SJCRH30 (cell line): ENCODE measurements around the gene TIMM10. TPM values are rescaled to one million over a fixed set of nuclear protein-coding genes. Genes with fewer than 3 reads are reported as not detected.
"Not testable (repeated sequence)": the region's sequence is repeated elsewhere in the genome, so short reads cannot be mapped to it uniquely, and the experiment has no call there.

Experiments used
- DNase-seq, 2 experiments: peaks; one replicate each; pipeline ENCODE4 v3.0.0-alpha.2; 2015 to 2020
- H3K27ac ChIP-seq: fragments of 250-450 bp; sonication (Bioruptor Pico); 2 replicates; pipeline ENCODE4 v1.5.1; 2020; ENCODE audit warnings: mild to moderate bottlenecking, moderate library complexity
- H3K27me3 ChIP-seq: fragments of 250-450 bp; sonication (Bioruptor Pico); 2 replicates; pipeline ENCODE4 v1.5.1; 2020; ENCODE audit warnings: mild to moderate bottlenecking, moderate library complexity
- H3K36me3 ChIP-seq: fragments of 250-450 bp; sonication (Bioruptor Pico); 2 replicates; pipeline ENCODE4 v1.5.1; 2020; ENCODE audit warnings: mild to moderate bottlenecking, moderate library complexity
- H3K4me1 ChIP-seq: fragments of 250-450 bp; sonication (Bioruptor Pico); 2 replicates; pipeline ENCODE4 v1.5.1; 2020; ENCODE audit warnings: mild to moderate bottlenecking, moderate library complexity
- H3K4me3 ChIP-seq: fragments of 250-450 bp; sonication (Bioruptor Pico); 2 replicates; pipeline ENCODE4 v1.5.1; 2020; ENCODE audit warnings: mild to moderate bottlenecking, moderate library complexity
- H3K9me3 ChIP-seq: fragments of 250-450 bp; sonication (Bioruptor Pico); replicated peaks from 2 replicates; pipeline ENCODE4 v1.5.1; 2020; ENCODE audit warnings: mild to moderate bottlenecking, moderate library complexity
- total RNA-seq: library from RNA; depleted of rRNA; stranded (reverse); fragments of >200 nt; shearing (Covaris generic); gene quantifications from 2 replicates; pipeline ENCODE4 v1.2.3, GENCODE V29; 2014

The TIMM10 gene
- total RNA-seq, 1 experiment from 2014 or later = 93.2 TPM

GRCh38 chr11:57549983-57550382 lies 19.4 kb upstream of the TIMM10 start:
- Histone ChIP-seq H3K27me3 (no peaks in the 10 kb centered on the region), H3K27ac (no peak overlapping the region), H3K4me1 (peaks cover 11% of the 10 kb centered on the region), H3K4me3 (no peak overlapping the region), H3K36me3 (no peaks in the 10 kb centered on the region), H3K9me3 (no peaks in the 10 kb centered on the region)
- DNase-seq = no peak

DNA sequence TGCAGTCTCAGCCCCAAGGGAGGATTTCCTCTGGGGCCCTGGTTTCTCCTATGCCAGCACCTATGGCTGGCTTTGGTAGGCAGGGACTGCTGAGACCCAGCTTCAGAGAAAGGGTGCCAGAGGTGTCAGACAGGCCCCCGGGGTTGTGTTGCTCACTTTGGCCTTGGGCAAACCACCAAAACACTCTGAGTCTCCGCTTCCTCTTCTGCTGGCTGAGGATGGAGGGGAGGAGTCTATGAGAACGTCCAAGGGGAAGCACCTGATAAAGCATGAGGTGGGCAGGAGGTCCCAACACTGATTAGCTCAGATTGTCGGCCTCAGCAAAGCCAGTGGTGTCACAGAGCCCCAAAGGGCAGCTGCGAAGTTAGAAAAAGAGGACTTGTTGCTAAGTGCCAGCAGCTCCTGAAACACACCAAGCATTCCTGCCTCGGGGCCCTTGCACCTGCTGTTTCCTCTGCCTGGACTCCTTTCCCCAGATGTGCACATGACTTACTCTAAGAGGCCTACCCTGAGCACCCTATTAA lies 17.4 kb upstream of the TIMM10 start:
- DNase-seq = peak in 1 of 2 experiments; percentile 31
- Histone ChIP-seq H3K9me3 (no peaks in the 10 kb centered on the region), H3K4me1 (peaks cover 10% of the 10 kb centered on the region), H3K27ac (no peak overlapping the region), H3K36me3 (no peaks in the 10 kb centered on the region), H3K4me3 (no peak overlapping the region), H3K27me3 (no peaks in the 10 kb centered on the region)

- H3K27me3 ChIP-seq = no peaks in the 10 kb centered on the region
- no peaks in the 10 kb centered on the region for H3K36me3 ChIP-seq
- H3K4me3 ChIP-seq = no peak overlapping the region
- peaks cover 7% of the 10 kb centered on the region for H3K4me1 ChIP-seq
- no peak overlapping the region for H3K27ac ChIP-seq
- H3K9me3 ChIP-seq = no peaks in the 10 kb centered on the region
- DNase-seq = peak; percentile 61 to 69
Observed at GRCh38 chr11:57546869-57547475, 16.4 kb upstream of the TIMM10 start.

DNA sequence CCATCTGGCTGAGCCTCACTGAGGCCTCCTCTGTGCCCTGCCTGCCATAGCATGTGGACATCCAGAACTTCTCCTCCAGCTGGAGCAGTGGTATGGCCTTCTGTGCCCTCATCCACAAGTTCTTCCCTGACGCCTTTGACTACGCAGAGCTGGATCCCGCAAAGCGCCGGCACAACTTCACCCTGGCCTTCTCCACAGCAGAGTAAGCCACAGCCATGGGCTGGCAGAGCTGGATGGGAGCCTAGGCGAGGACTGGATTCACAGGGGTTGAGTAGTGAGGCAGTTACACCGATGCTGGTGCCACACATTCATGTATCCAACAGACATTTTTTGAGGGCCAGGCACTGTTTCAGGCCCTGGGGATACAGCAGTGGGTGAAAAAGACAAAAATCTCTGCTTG lies 15.9 kb upstream of the TIMM10 start:
- Histone ChIP-seq H3K4me3 (no peak overlapping the region), H3K36me3 (no peaks in the 10 kb centered on the region), H3K9me3 (no peaks in the 10 kb centered on the region), H3K27ac (no peak overlapping the region), H3K4me1 (peaks cover 12% of the 10 kb centered on the region), H3K27me3 (no peaks in the 10 kb centered on the region)
- no peak for DNase-seq

DNA sequence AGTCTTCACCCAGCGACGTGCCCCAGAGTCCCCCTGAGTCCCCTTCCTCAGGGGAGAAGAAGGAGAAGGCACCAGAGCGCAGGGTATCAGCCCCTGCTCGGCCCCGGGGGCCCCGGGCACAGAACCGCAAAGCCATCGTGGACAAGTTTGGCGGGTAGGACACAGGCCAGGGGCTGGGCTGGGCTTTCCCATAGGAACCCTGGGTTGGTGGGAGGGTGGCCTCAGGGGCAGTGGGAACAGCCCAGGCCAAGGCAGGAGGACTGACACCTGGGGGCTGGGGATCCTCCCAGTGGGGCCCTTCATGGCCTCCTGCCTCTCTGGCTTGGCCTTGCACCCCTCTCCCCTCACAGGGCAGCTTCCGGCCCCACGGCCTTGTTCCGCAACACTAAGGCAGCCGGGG lies 15.3 kb upstream of the TIMM10 start:
- no peak for DNase-seq
- H3K9me3 ChIP-seq = no peaks in the 10 kb centered on the region
- peaks cover 18% of the 10 kb centered on the region for H3K4me1 ChIP-seq
- no peaks in the 10 kb centered on the region for H3K27me3 ChIP-seq
- H3K36me3 ChIP-seq = no peaks in the 10 kb centered on the region
- H3K4me3 ChIP-seq = no peak overlapping the region
- no peak overlapping the region for H3K27ac ChIP-seq

- H3K9me3 ChIP-seq = no peaks in the 10 kb centered on the region
- DNase-seq = no peak
- no peaks in the 10 kb centered on the region for H3K36me3 ChIP-seq
- no peak overlapping the region for H3K4me3 ChIP-seq
- no peaks in the 10 kb centered on the region for H3K27me3 ChIP-seq
- no peak overlapping the region for H3K27ac ChIP-seq
- peaks cover 27% of the 10 kb centered on the region for H3K4me1 ChIP-seq
Observed at GRCh38 chr11:57544566-57544965, 14.0 kb upstream of the TIMM10 start.

DNA sequence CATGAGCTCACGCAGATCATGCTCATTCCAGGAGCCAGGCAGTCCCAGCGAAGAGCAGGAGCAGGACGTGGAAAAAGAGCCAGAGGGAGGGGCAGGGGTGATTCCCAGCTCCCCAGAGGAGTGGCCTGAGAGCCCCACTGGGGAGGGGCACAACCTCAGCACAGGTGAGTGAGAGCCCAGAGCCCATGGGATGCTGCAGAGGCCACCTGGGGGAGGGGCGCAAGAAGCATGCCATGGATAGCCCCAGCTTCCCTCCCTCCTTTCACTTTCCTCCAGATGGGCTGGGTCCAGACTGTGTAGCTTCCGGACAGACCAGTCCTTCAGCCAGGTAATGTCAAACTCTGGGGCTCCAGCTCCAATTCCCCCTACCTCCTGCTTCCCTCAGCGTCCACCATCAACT lies 13.0 kb upstream of the TIMM10 start:
- no peak for DNase-seq
- H3K27me3 ChIP-seq = no peaks in the 10 kb centered on the region
- H3K9me3 ChIP-seq = no peaks in the 10 kb centered on the region
- H3K27ac ChIP-seq = no peak overlapping the region
- H3K4me3 ChIP-seq = no peak overlapping the region
- H3K36me3 ChIP-seq = no peaks in the 10 kb centered on the region
- peaks cover 31% of the 10 kb centered on the region for H3K4me1 ChIP-seq

DNA sequence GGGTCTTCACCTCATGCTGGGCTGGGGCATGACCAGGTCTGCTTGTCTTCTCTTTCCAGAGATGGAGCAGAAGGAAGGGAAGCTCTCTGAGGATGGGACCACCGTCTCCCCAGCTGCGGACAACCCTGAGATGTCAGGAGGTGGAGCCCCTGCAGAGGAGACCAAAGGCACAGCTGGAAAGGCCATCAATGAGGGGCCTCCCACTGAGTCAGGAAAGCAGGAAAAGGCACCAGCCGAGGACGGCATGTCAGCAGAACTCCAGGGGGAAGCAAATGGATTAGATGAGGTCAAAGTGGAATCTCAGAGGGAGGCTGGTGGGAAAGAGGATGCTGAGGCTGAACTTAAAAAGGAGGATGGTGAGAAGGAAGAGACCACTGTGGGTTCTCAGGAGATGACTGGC lies 12.0 kb upstream of the TIMM10 start:
- Histone ChIP-seq H3K36me3 (no peaks in the 10 kb centered on the region), H3K4me1 (peaks cover 34% of the 10 kb centered on the region), H3K4me3 (no peak overlapping the region), H3K27ac (no peak overlapping the region), H3K9me3 (no peaks in the 10 kb centered on the region), H3K27me3 (no peaks in the 10 kb centered on the region)
- DNase-seq = no peak

DNA sequence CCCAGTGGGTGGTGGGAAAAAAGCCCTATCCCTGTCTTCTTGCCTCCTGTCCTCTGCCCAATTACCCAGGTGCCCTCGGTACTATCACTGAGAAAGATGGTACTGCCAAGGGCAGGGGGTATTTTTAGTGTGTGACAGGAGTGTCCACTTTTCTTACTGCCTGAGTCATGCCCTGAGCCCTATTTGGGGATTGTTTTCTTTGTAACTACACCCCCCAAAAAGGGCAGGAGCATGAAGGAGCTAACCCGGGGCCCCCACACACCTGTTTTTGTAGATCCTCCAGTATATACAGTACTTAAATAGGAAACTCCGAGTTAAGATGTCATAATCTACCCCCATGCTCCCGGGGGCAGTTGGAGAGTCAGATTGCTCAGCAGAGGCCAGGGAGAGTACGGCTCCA lies 10.6 kb upstream of the TIMM10 start:
- peak; percentile 77 to 83 for DNase-seq
- H3K27me3 ChIP-seq = no peaks in the 10 kb centered on the region
- H3K9me3 ChIP-seq = no peaks in the 10 kb centered on the region
- no peak overlapping the region for H3K4me3 ChIP-seq
- peaks cover 43% of the 10 kb centered on the region for H3K4me1 ChIP-seq
- no peaks in the 10 kb centered on the region for H3K36me3 ChIP-seq
- H3K27ac ChIP-seq = peak overlapping the region; percentile 25

GRCh38 chr11:57539342-57539741 lies 8.8 kb upstream of the TIMM10 start:
- Histone ChIP-seq H3K27ac (no peak overlapping the region), H3K27me3 (no peaks in the 10 kb centered on the region), H3K4me1 (peaks cover 43% of the 10 kb centered on the region), H3K9me3 (no peaks in the 10 kb centered on the region), H3K36me3 (no peaks in the 10 kb centered on the region), H3K4me3 (no peak overlapping the region)
- no peak for DNase-seq

- Histone ChIP-seq H3K4me3 (peak within 1 kb of the TSS; percentile 18), H3K27ac (peak within 1 kb of the TSS; percentile 58), H3K9me3 (no peaks in the 10 kb centered on the region), H3K4me1 (peaks cover 43% of the 10 kb centered on the region), H3K27me3 (no peaks in the 10 kb centered on the region), H3K36me3 (no peaks in the 10 kb centered on the region)
- DNase-seq = peak; percentile 78 to 85
Observed at GRCh38 chr11:57536947-57537619, 6.5 kb upstream of the TIMM10 start, which contains the start of gene SMTNL1. TSS of gene SMTNL1 (plus strand) at chr11:57537595. CDS start at chr11:57542643, 5,048 bp downstream.

DNA sequence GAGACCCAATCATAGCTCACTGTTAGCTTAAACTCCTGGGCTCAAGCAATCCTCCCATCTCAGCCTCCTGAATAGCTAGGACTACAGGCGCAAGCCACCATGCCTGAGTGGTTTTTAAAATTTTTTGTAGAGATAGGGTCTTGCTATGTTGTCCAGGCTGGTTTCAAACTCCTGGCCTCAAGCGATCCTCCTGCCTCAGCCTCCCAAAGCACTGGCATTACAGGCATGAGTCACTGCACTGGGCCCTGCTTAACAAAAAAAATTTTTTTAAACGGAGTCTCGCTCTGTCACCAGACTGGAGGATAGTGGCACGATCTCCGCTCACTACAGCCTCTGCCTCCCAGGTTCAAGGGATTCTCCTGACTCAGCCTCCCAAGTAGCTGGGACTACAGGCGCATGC lies 3.9 kb upstream of the TIMM10 start:
- H3K27ac ChIP-seq, H3K36me3 ChIP-seq, H3K4me3 ChIP-seq, H3K27me3 ChIP-seq, H3K9me3 ChIP-seq, DNase-seq: not testable (repeated sequence)
- peaks cover 25% of the 10 kb centered on the region for H3K4me1 ChIP-seq

- H3K36me3 ChIP-seq = peaks cover 7% of the 10 kb centered on the region; the same call in 1 of the 2 replicates
- H3K9me3 ChIP-seq = no peaks in the 10 kb centered on the region
- peak overlapping the region; percentile 65 for H3K27ac ChIP-seq
- H3K4me1 ChIP-seq = peaks cover 5% of the 10 kb centered on the region
- no peak for DNase-seq
- no peaks in the 10 kb centered on the region for H3K27me3 ChIP-seq
- H3K4me3 ChIP-seq = peak overlapping the region; percentile 80
Observed at GRCh38 chr11:57530215-57530595, 349 bp downstream of the TIMM10 start.

GRCh38 chr11:57529012-57529411 lies 1.5 kb downstream of the TIMM10 start:
- H3K36me3 ChIP-seq = peaks cover 7% of the 10 kb centered on the region; the same call in 1 of the 2 replicates

DNA sequence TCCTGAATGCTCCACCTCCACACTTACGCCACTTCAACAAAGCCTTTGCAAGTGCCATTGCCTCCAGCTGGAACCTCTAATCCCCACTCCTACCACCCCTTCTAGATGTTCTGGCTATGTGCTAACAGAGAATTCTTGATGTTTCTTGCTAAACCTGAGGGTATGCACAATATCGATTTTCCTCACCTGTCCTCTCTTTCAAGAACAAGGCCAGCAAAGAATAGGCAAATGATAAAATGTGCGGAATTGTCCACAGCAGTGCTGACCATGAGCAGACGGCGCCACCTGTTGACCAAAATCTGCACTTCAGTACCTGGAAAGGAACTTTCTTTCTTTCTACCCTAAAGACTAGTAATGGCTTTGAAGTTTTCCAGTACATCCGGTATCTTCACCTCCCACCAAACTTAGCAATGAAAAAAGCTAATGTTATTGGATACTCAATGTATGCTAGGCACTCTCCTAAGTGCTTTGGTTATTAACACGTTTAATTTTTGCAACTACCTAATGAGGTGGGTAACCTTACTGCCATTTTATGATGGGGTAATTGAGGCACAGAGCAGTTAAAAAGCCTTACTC lies 3.4 kb downstream of the TIMM10 start:
- no peaks in the 10 kb centered on the region for H3K27me3 ChIP-seq
- no peak overlapping the region for H3K4me3 ChIP-seq
- H3K36me3 ChIP-seq = peaks cover 7% of the 10 kb centered on the region; the same call in 1 of the 2 replicates
- peak; percentile 56 to 79 for DNase-seq
- peaks cover 5% of the 10 kb centered on the region for H3K4me1 ChIP-seq
- no peak overlapping the region for H3K27ac ChIP-seq
- no peaks in the 10 kb centered on the region for H3K9me3 ChIP-seq

More at GRCh38 chr11:57529012-57529411, 1.5 kb downstream of the TIMM10 start:
- H3K9me3 ChIP-seq = no peaks in the 10 kb centered on the region
- no peak for DNase-seq
- H3K27ac ChIP-seq = no peak overlapping the region
- peaks cover 5% of the 10 kb centered on the region for H3K4me1 ChIP-seq
- H3K27me3 ChIP-seq = no peaks in the 10 kb centered on the region
- H3K4me3 ChIP-seq = no peak overlapping the region
